GM12892 (cell line): ENCODE data around the gene NET1. TPM values are rescaled to one million over a fixed set of nuclear protein-coding genes. Genes with fewer than 3 reads are reported as not detected.

Experiments
- DNase-seq: peaks from one replicate; pipeline ENCODE4 v3.0.0; 2011; ENCODE audit not compliant: insufficient read length
- FAIRE-seq: peaks from 2 replicates; lab custom pipeline; 2011; peaks lifted over from hg19 to GRCh38; lab: Jason Lieb, UNC
- POLR2A ChIP-seq: IDR thresholded peaks from 2 replicates; pipeline ENCODE4 v1.6.1; 2011; ENCODE audit warnings: low read depth, low read length, control low read depth
- POLR2AphosphoS5 ChIP-seq: IDR thresholded peaks from 2 replicates; pipeline ENCODE4 v1.6.1; 2011; ENCODE audit warnings: low read depth, low read length, control low read depth
- TAF1 ChIP-seq: IDR thresholded peaks from 2 replicates; pipeline ENCODE4 v1.6.1; 2011; ENCODE audit warnings: low read depth, mild to moderate bottlenecking, control low read depth, low read length, borderline replicate concordance
- polyA plus RNA-seq: library from polyadenylated mRNA; unstranded; fragments of >200 nt; gene quantifications from one replicate; pipeline ENCODE4 v1.2.1, GENCODE V29; 2012; ENCODE audit warnings: missing spikeins, inconsistent platforms; ENCODE audit not compliant: missing spikeins

The NET1 gene, protein sequence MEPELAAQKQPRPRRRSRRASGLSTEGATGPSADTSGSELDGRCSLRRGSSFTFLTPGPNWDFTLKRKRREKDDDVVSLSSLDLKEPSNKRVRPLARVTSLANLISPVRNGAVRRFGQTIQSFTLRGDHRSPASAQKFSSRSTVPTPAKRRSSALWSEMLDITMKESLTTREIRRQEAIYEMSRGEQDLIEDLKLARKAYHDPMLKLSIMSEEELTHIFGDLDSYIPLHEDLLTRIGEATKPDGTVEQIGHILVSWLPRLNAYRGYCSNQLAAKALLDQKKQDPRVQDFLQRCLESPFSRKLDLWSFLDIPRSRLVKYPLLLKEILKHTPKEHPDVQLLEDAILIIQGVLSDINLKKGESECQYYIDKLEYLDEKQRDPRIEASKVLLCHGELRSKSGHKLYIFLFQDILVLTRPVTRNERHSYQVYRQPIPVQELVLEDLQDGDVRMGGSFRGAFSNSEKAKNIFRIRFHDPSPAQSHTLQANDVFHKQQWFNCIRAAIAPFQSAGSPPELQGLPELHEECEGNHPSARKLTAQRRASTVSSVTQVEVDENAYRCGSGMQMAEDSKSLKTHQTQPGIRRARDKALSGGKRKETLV
- 12.0 TPM for polyA plus RNA-seq

DNA sequence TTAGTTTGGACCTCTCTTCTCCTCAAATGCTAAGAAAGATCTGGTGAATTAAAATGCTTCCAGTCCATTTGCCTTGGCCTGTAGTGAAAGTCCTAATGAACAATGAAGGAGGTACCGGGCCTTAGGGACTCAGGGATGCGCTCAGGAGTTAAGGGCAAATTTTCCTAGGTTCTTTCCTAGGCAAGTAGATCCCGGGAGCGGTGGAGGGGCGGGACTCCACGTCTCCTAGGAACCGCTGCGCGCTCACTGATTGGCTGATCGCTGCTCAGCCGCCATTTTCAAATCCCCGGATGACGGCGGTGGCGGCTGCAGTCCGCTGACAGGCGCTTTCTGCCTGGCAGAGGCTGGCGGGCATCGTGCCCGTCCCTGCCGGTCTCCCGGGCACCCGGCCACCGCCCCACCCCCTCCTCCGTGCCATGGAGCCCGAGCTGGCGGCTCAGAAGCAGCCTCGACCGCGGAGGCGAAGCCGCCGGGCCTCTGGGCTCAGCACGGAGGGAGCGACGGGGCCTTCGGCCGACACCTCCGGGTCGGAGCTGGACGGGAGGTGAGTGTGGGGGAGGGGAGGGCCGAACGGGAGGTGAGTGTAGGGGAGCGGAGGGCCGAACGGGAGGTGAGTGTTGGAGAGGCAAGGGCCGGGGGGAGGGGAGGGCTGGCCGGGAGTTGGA is at the start of gene NET1:
Gene NET1, plus strand, starts transcription at position 281 of the 665 bp plus-strand sequence. Its CDS starts 136 bp downstream, at position 417.
- peak; percentile 85 for FAIRE-seq
- DNase-seq = peak; percentile 80

DNA sequence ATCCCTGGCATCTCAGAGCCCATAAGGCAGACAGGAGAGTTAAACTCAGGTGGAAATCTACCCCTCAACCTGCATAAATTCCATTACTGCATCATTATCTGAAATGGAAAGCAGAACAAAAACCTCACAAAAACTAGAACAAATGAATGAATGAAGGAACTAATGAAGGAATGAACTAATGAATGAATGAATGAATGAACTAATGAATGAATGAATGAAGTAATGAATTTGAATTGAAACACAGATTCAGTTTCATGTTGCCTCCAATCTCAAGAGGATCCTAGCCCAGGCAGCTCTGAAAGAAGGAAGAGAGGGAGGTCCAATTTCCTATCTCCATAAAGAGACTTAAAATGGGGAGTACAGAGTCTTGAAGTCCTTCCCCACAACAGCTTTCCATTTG is 49.5 kb upstream of the NET1 start:
- no peak for TF ChIP-seq POLR2A
- TF ChIP-seq TAF1 = no peak
- no peak for TF ChIP-seq POLR2AphosphoS5
- FAIRE-seq (no peak), DNase-seq (no peak)

More for the DNA sequence above, at the start of gene NET1:
- TF ChIP-seq POLR2A = peak; percentile 60; the same call in 1 of the 2 replicates
- no peak for TF ChIP-seq TAF1
- no peak for TF ChIP-seq POLR2AphosphoS5

DNA sequence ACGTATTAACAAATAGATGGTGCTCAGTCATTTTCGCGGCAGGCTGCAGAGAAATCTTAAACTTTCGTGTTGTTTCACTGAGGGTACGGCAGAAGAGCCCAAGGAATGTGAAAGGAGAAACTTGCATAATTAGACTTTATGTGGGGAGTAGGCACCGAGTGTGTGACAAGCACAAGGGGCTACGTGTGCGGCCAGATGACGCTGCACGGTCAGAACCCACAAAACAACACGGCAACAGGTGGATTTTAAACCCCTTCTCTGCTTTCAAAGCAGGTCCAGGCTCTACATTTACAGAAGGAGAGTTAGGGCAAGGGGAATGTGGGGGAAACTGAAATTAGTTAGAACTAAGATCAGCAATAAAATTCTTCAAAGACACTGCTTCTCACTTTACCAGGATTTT is 48.0 kb upstream of the NET1 start:
- DNase-seq (no peak), FAIRE-seq (no peak)
- TF ChIP-seq POLR2AphosphoS5 (no peak), TAF1 (no peak), POLR2A (no peak)

DNA sequence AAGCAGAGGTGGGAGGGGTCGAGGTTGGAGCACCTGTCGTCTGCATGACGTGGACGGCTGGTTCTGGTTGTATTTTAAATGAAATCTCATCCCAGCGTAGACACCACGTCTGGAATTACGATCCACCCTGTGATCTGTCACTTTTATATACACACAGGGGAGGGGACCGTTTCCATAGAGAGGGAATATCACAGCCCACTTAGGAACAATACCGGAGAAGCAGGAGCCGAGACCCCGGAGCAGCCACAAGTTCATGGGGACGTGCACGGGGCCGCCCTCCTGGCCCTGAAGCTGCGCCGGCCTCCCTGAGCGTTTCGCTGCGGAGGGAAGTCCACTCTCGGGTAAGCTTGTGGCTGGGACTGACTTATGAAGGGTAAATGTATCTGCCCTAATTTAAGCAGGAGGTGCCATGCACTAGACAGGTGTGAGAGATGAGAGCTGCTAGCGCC is 47.4 kb upstream of the NET1 start, which contains the start of gene UCN3:
Gene UCN3, plus strand, starts transcription at position 77 of the 449 bp plus-strand sequence. CDS start 8,755 bp downstream, outside the sequence.
- FAIRE-seq = no peak
- DNase-seq = no peak
- TF ChIP-seq POLR2A (no peak), POLR2AphosphoS5 (no peak), TAF1 (no peak)

DNA sequence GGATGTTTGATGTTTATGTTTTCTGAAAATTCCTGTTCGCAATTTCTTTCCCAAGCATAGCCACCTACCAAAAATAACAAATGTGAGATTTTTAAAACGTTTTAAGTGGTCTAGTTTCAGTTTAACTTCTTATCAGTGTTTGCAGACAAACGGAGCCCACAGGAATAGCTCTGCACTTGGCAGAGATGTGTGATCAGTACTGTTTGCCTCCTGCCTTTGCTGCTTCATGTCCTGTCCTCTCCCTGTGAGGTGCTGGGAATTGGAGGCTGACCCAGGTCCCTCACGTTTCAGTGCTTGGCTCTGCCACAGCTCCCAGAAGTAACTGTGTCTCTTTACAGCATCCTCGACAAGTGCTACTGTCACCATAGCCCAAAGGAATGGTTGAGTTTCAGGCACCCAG is 46.4 kb upstream of the NET1 start:
- no peak for FAIRE-seq
- no peak for DNase-seq
- no peak for TF ChIP-seq POLR2AphosphoS5
- TF ChIP-seq POLR2A = no peak
- TF ChIP-seq TAF1 = no peak

- FAIRE-seq = no peak
- TF ChIP-seq TAF1 = no peak
- no peak for TF ChIP-seq POLR2AphosphoS5
- TF ChIP-seq POLR2A = no peak
- DNase-seq = no peak
These were observed 42.8 kb upstream of the NET1 start for GRCh38 chr10:5369362-5370158.

- peak; percentile 65 for FAIRE-seq
- TF ChIP-seq POLR2AphosphoS5 (no peak), TAF1 (no peak), POLR2A (no peak)
- DNase-seq = no peak
These were observed 41.6 kb upstream of the NET1 start for GRCh38 chr10:5370493-5371352.

DNA sequence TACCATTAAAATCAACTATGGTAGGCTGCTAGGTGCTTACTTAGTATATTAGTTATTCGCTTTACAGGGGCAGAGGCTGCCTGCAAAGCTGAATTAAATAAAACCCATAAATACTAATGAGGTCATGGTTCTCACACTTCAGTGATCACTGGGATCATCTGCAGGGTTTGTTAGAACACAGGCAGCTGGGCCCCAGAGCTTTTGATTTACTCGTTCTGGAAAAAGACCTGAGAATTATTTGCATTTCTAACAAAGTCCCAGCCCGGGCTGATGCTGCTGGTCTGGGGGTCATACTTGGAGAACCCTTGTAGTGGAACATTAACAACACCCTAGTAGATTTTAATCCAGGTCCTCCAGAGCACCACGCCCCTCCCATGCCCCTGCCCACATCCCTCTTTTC is 39.0 kb upstream of the NET1 start:
- FAIRE-seq (no peak), DNase-seq (no peak)
- no peak for TF ChIP-seq POLR2A
- no peak for TF ChIP-seq TAF1
- TF ChIP-seq POLR2AphosphoS5 = no peak

DNA sequence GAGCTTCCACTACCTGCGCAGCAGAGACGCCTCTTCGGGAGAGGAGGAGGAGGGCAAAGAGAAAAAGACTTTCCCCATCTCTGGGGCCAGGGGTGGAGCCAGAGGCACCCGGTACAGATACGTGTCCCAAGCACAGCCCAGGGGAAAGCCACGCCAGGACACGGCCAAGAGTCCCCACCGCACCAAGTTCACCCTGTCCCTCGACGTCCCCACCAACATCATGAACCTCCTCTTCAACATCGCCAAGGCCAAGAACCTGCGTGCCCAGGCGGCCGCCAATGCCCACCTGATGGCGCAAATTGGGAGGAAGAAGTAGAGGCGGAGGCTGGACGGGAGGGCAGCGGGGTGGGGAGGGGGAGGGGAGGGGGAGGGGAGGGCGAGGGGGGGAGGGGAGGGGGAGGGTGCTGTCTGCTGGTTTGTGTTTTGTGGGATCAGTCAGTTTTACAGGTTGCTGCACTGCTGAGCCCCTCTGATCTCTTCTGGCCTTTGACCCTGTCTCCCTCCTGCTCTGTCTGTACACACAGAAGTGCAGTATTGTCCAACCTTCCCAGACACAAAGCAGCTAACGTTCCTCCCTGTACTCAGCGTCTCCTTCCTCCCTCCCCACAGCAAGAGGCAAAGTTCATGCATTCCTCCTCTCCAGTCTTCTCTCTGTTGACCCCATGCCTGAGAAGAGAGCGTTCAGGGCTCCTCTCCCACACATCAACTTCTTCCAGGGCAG is 38.3 kb upstream of the NET1 start:
- DNase-seq (no peak), FAIRE-seq (no peak)
- TF ChIP-seq POLR2AphosphoS5 (no peak), TAF1 (no peak), POLR2A (no peak)
